Measurements from ENCODE around the gene BBS4.
A peak's percentile ranks its signal among the peaks of the same experiment; 100 is the strongest.
"Not testable (repeated sequence)": the region's sequence is repeated elsewhere in the genome, so short reads cannot be mapped to it uniquely, and the experiment has no call there.

BBS4 gene

GRCh38 chr15:72685925-72686794, at the start of gene BBS4, which contains the start of gene HIGD2B:
TSS of gene BBS4 (plus strand) at chr15:72686207. CDS start at chr15:72686228, 21 bp downstream.
TSS of gene HIGD2B (minus strand) at chr15:72686182. CDS start at chr15:72676374, 9,808 bp downstream.
- DNase-seq, result peak; percentile 13

GRCh38 chr15:72636519-72637282, 49.3 kb upstream of the BBS4 start:
- DNase-seq, result not testable (repeated sequence)

- not testable (repeated sequence) for DNase-seq
These were observed 46.1 kb upstream of the BBS4 start for GRCh38 chr15:72639759-72640483.

- DNase-seq, result not testable (repeated sequence)
These were observed 43.7 kb upstream of the BBS4 start for GRCh38 chr15:72642271-72642670.

- not testable (repeated sequence) for DNase-seq
These were observed 37.3 kb upstream of the BBS4 start for GRCh38 chr15:72648631-72649253.

- not testable (repeated sequence) for DNase-seq
These were observed 31.6 kb upstream of the BBS4 start, which contains the start of gene GOLGA6B for GRCh38 chr15:72654397-72654796. TSS of gene GOLGA6B (plus strand) at chr15:72654697. CDS start at chr15:72654738, 41 bp downstream.

GRCh38 chr15:72656014-72656413, 30.0 kb upstream of the BBS4 start:
- DNase-seq, result not testable (repeated sequence)

GRCh38 chr15:72661081-72661480, 24.9 kb upstream of the BBS4 start:
- DNase-seq, result not testable (repeated sequence)

GRCh38 chr15:72663931-72664330, 22.1 kb upstream of the BBS4 start:
- not testable (repeated sequence) for DNase-seq

GRCh38 chr15:72665706-72666105, 20.3 kb upstream of the BBS4 start:
- not testable (repeated sequence) for DNase-seq

GRCh38 chr15:72669803-72670202, 16.2 kb upstream of the BBS4 start:
- DNase-seq, result not testable (repeated sequence)

- peak; percentile 27 for DNase-seq
These were observed 15.2 kb upstream of the BBS4 start for GRCh38 chr15:72670656-72671352.

GRCh38 chr15:72671525-72671924, 14.5 kb upstream of the BBS4 start:
- no peak for DNase-seq

- no peak for DNase-seq
These were observed 9.2 kb upstream of the BBS4 start for GRCh38 chr15:72676838-72677237.

GRCh38 chr15:72680931-72681330, 5.1 kb upstream of the BBS4 start:
- DNase-seq, result no peak

- DNase-seq, result no peak
These were observed 3.2 kb upstream of the BBS4 start for GRCh38 chr15:72682772-72683171.

GRCh38 chr15:72685301-72685924, 594 bp upstream of the BBS4 start:
- no peak for DNase-seq

GRCh38 chr15:72688697-72689096, 2.7 kb downstream of the BBS4 start:
- DNase-seq, result no peak

GRCh38 chr15:72690938-72691337, 4.9 kb downstream of the BBS4 start:
- no peak for DNase-seq

GRCh38 chr15:72698938-72699337, 12.9 kb downstream of the BBS4 start:
- no peak for DNase-seq

- DNase-seq, result no peak
These were observed 14.1 kb downstream of the BBS4 start for GRCh38 chr15:72700076-72700475.

Data from 8988T (cell line).